SK-N-SH treated with all-trans-retinoic acid at 6 μM for 48 hours (cell line): ENCODE data around the gene AGPS.

ENCODE experiments used
- ATAC-seq: fragments of 200-7000 bp; cut with Tn5 transposase; 3 replicates; pipeline ENCODE4 v1.9.1; 2020; ENCODE audit warnings: mild to moderate bottlenecking, moderate library complexity
- ARNTL ChIP-seq: fragments of 450-650 bp; formaldehyde crosslinking; IDR thresholded peaks from 2 replicates; pipeline ENCODE4 v1.5.0; 2020; ENCODE audit warnings: low read depth, mild to moderate bottlenecking, moderate library complexity, borderline replicate concordance
- BACH2 ChIP-seq: fragments of 250-450 bp; sonication (Bioruptor Pico); IDR thresholded peaks from 2 replicates; pipeline ENCODE4 v1.9.0; 2021; ENCODE audit warnings: mild to moderate bottlenecking, borderline replicate concordance
- CREB5 ChIP-seq: fragments of 250-450 bp; sonication (Bioruptor Pico); IDR thresholded peaks from 2 replicates; pipeline ENCODE4 v1.5.1; 2020; ENCODE audit warnings: low read depth, mild to moderate bottlenecking, moderate library complexity
- CSRNP3 ChIP-seq: fragments of 250-450 bp; sonication (Bioruptor Pico); IDR thresholded peaks from 2 replicates; pipeline ENCODE4 v1.5.1; 2021; ENCODE audit warnings: mild to moderate bottlenecking, moderate library complexity
- ESRRG ChIP-seq: fragments of 250-450 bp; sonication (Bioruptor Pico); IDR thresholded peaks from 2 replicates; pipeline ENCODE4 v1.6.1; 2021; ENCODE audit warnings: mild to moderate bottlenecking
- GLIS3 ChIP-seq: fragments of 250-450 bp; sonication (Bioruptor Pico); IDR thresholded peaks from 2 replicates; pipeline ENCODE4 v1.5.0; 2020; ENCODE audit warnings: mild to moderate bottlenecking, moderate library complexity
- ISL1 ChIP-seq: fragments of 250-450 bp; sonication (Bioruptor Pico); IDR thresholded peaks from 2 replicates; pipeline ENCODE4 v2.1.2; 2022; ENCODE audit warnings: mild to moderate bottlenecking, moderate library complexity
- OSR1 ChIP-seq: fragments of 250-450 bp; sonication (Bioruptor Pico); IDR thresholded peaks from 2 replicates; pipeline ENCODE4 v1.8.0; 2022; ENCODE audit warnings: moderate library complexity, mild to moderate bottlenecking, inconsistent platforms
- PATZ1 ChIP-seq: fragments of 250-450 bp; sonication (Bioruptor Pico); IDR thresholded peaks from 2 replicates; pipeline ENCODE4 v1.8.0; 2020; ENCODE audit warnings: mild to moderate bottlenecking, moderate library complexity, borderline replicate concordance
- POU6F1 ChIP-seq: fragments of 250-450 bp; sonication (Bioruptor Pico); IDR thresholded peaks from 2 replicates; pipeline ENCODE4 v1.8.0; 2021; ENCODE audit warnings: low read depth, mild to moderate bottlenecking, moderate library complexity, borderline replicate concordance
- PPARA ChIP-seq: fragments of 250-450 bp; sonication (Bioruptor Pico); IDR thresholded peaks from 2 replicates; pipeline ENCODE4 v1.5.0; 2020; ENCODE audit warnings: mild to moderate bottlenecking, borderline replicate concordance
- RARB ChIP-seq: fragments of 250-450 bp; sonication (Bioruptor Pico); IDR thresholded peaks from 2 replicates; pipeline ENCODE4 v1.8.0; 2021; ENCODE audit warnings: mild to moderate bottlenecking, moderate library complexity
- TCF4 ChIP-seq: fragments of 250-450 bp; sonication (Bioruptor Pico); IDR thresholded peaks from 2 replicates; pipeline ENCODE4 v1.8.0; 2021; ENCODE audit warnings: mild to moderate bottlenecking, moderate library complexity, borderline replicate concordance
- TOX ChIP-seq: fragments of 250-450 bp; sonication (Bioruptor Pico); IDR thresholded peaks from 2 replicates; pipeline ENCODE4 v1.8.0; 2021; ENCODE audit warnings: mild to moderate bottlenecking, moderate library complexity, borderline replicate concordance
- TSHZ2 ChIP-seq: fragments of 250-450 bp; sonication (Bioruptor Pico); IDR thresholded peaks from 2 replicates; pipeline ENCODE4 v1.5.0; 2020; ENCODE audit warnings: mild to moderate bottlenecking, moderate library complexity
- ZC3H10 ChIP-seq: fragments of 250-450 bp; sonication (Bioruptor Pico); IDR thresholded peaks from 2 replicates; pipeline ENCODE4 v1.5.1; 2021; ENCODE audit warnings: mild to moderate bottlenecking, moderate library complexity
- ZFP3 ChIP-seq: fragments of 250-450 bp; sonication (Bioruptor Pico); IDR thresholded peaks from 2 replicates; pipeline ENCODE4 v1.5.0; 2020; ENCODE audit warnings: mild to moderate bottlenecking, moderate library complexity
- ZFP30 ChIP-seq: fragments of 450-650 bp; formaldehyde crosslinking; IDR thresholded peaks from 2 replicates; pipeline ENCODE4 v1.5.0; 2022; ENCODE audit warnings: mild to moderate bottlenecking, moderate library complexity
- ZNF565 ChIP-seq: fragments of 450-650 bp; formaldehyde crosslinking; conservative IDR thresholded peaks from 2 replicates; pipeline ENCODE4 v1.5.0; 2020; ENCODE audit warnings: low read depth, mild to moderate bottlenecking, moderate library complexity
- ZNF70 ChIP-seq: fragments of 450-650 bp; formaldehyde crosslinking; IDR thresholded peaks from 2 replicates; pipeline ENCODE4 v1.5.0; 2020; ENCODE audit warnings: mild to moderate bottlenecking, moderate library complexity
- ZNF8 ChIP-seq: fragments of 450-650 bp; formaldehyde crosslinking; IDR thresholded peaks from 2 replicates; pipeline ENCODE4 v1.5.0; 2020; ENCODE audit warnings: mild to moderate bottlenecking, moderate library complexity

Gene AGPS

GRCh38 chr2:177557794-177558193 lies 165.2 kb downstream of the AGPS start:
- TF ChIP-seq ZNF8 (no peak), ZNF70 (CRISPR knock-in tag) (no peak), ZNF565 (CRISPR knock-in tag) (no peak), TCF4 (CRISPR knock-in tag) (no peak), TOX (CRISPR knock-in tag) (no peak), PATZ1 (CRISPR knock-in tag) (no peak), PPARA (CRISPR knock-in tag) (no peak), ARNTL (CRISPR knock-in tag) (no peak), ISL1 (CRISPR knock-in tag) (no peak), ZFP3 (CRISPR knock-in tag) (no peak), CSRNP3 (CRISPR knock-in tag) (no peak), POU6F1 (CRISPR knock-in tag) (no peak), RARB (CRISPR knock-in tag) (no peak), ZFP30 (no peak), TSHZ2 (CRISPR knock-in tag) (no peak), ESRRG (CRISPR knock-in tag) (no peak), ZC3H10 (CRISPR knock-in tag) (no peak), GLIS3 (no peak)
- ATAC-seq = no peak

- ATAC-seq = no peak
- TF ChIP-seq PATZ1 (CRISPR knock-in tag) (no peak), ARNTL (CRISPR knock-in tag) (no peak), RARB (CRISPR knock-in tag) (no peak), TSHZ2 (CRISPR knock-in tag) (no peak), ZNF8 (no peak), TOX (CRISPR knock-in tag) (no peak), OSR1 (CRISPR knock-in tag) (no peak), ZC3H10 (CRISPR knock-in tag) (no peak), ZFP30 (no peak), TCF4 (CRISPR knock-in tag) (no peak), PPARA (CRISPR knock-in tag) (no peak), CSRNP3 (CRISPR knock-in tag) (no peak), POU6F1 (CRISPR knock-in tag) (no peak), CREB5 (CRISPR knock-in tag) (no peak), ISL1 (CRISPR knock-in tag) (no peak), BACH2 (CRISPR knock-in tag) (no peak)
Measured at GRCh38 chr2:177559638-177560037, 167.1 kb downstream of the AGPS start.
